Measurements from ENCODE around the gene LRRC2.

LRRC2 gene

DNA sequence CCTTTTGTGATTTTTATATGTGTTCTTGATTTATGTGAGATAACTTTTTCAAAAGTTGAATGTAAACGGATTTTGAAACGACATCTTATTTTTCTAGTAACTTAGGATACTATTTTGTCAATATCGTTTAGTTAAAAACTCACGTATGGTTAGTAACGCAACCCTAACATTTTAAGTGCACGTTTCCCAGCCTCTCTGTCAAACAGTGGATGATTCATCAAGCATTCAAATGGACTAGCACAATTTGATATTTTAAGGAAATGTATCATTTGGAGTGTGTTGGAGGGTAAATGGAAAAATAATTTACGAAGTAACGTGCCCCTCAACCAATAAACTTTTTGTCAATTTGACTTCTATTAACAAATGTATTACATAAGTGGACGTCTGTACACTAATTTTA lies 45.0 kb downstream of the LRRC2 start:
- H3K4me3 ChIP-seq (ENCODE audit: low read depth, low read length) = no peak overlapping the region
- TF ChIP-seq, protein P1, sequence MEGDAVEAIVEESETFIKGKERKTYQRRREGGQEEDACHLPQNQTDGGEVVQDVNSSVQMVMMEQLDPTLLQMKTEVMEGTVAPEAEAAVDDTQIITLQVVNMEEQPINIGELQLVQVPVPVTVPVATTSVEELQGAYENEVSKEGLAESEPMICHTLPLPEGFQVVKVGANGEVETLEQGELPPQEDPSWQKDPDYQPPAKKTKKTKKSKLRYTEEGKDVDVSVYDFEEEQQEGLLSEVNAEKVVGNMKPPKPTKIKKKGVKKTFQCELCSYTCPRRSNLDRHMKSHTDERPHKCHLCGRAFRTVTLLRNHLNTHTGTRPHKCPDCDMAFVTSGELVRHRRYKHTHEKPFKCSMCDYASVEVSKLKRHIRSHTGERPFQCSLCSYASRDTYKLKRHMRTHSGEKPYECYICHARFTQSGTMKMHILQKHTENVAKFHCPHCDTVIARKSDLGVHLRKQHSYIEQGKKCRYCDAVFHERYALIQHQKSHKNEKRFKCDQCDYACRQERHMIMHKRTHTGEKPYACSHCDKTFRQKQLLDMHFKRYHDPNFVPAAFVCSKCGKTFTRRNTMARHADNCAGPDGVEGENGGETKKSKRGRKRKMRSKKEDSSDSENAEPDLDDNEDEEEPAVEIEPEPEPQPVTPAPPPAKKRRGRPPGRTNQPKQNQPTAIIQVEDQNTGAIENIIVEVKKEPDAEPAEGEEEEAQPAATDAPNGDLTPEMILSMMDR (IDR thresholded peaks at IDR 0.05; ENCODE audit: low read depth, low read length) = no peak

DNA sequence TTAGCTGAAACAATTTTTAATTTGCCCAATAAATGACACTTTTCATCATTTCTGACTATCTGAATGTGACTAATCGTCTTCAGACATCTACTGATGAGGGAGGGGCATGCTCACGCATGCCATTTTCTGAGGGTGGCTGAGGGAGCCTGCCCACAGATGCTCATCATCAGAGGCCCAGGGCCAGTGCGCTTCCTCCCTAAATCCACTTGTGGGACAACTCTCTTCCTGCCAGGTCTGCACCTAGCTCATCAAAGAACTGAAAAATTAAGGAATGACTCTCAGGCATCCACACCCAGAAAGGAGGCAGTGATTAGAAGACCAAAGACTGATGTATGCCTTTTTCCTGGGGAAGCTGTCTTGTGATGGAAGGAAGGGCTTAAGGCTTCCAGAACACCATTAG lies 45.6 kb downstream of the LRRC2 start:
- no peak overlapping the region for H3K4me3 ChIP-seq (ENCODE audit: low read depth, low read length)
- TF ChIP-seq, protein P1 (IDR thresholded peaks at IDR 0.05; ENCODE audit: low read depth, low read length) = no peak

DNA sequence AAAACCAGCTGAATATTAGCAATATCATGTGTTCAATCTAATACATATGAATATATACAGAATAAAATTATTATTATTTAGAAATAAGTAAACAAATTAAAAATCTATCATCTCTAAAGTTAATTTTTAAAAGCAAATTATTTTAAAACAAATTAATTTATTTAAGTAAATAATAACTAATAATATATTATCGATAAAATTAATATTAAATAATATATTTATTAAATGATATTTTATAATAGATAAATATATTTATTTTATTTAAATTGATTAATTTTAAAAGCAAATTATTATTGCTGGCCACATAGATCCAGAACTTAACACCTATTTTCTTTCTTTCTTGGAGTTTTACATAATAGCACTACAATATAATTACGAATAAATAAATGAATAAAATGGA lies 46.1 kb downstream of the LRRC2 start:
- H3K4me3 ChIP-seq (ENCODE audit: low read depth, low read length) = no peak overlapping the region
- TF ChIP-seq, protein P1 (IDR thresholded peaks at IDR 0.05; ENCODE audit: low read depth, low read length) = no peak

DNA sequence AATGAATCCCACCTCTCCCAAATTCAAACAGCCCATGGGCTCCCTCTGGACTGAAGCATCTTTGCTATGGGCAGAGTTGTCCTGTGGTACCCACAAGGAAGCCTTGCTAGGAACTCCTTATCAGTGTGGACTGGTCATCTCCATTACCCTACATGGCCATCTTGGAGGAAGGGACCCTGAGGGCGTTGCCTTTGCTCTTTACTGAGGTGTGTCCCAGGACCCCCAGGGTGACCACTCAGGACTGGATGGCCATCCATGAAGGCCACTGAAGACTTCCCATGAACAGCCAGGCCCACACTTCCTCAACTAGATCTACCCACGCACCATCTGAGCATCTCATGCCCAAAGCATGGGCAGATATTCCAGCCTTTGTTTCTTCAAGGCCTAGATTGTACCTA lies 48.3 kb downstream of the LRRC2 start:
- TF ChIP-seq, protein P1 (IDR thresholded peaks at IDR 0.05; ENCODE audit: low read depth, low read length) = no peak
- H3K4me3 ChIP-seq (ENCODE audit: low read depth, low read length) = no peak overlapping the region

DNA sequence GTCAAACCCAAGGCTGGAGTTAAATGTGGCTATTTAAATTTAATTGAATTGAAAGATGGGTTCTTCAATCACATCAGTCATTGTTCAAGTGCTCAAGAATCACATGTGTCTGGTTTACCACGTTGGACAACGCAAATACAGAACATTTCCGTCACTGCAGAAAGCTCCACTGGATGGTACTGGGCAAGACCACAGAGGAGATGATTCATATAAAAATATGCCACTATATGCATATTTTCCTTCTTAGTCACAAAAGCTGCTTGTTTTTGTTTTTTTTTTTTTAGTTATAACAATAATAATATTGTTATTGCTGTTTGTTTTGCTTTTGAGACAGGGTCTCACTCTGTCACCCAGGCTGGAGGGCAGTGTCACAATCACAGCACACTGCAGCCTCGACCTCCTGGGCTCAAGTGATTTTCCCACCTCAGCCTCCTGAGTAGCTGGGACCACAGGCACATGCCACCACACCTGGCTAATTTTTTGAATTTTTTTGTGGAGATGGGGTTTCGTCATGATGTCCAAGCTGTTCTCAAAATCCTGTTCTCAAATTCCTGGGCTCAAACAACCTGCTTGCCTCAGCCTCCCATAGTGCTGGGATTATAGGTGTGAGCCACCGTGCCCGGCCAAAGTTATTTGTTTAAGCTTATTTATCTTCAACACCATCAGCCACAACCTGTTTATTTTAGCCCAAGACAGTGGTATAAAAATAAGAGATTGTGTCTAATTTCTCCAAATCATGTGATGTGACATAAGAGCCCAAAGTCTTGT lies 48.9 kb downstream of the LRRC2 start:
- H3K4me3 ChIP-seq (ENCODE audit: low read depth, low read length) = no peak overlapping the region
- TF ChIP-seq, protein P1 (IDR thresholded peaks at IDR 0.05; ENCODE audit: low read depth, low read length) = no peak

DNA sequence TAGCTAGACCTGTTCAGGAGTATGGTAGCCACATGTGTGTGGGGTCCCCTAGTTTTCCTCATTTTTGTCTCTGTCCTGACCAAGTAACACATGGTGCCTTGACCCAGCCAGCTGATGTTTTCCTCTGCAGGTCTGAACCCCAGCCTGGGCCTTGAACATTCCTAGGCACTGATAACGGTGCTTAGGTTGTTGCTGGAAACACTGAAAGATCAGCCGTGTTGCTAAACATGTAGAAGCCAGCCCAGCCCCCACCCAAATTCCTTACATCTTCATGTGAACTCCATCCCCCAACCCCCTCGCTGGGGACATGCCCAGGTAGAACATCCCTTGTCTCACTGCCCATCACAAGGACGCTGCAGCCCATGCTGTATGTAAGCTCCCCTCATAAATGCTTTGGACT lies 49.6 kb downstream of the LRRC2 start:
- H3K4me3 ChIP-seq (ENCODE audit: low read depth, low read length) = no peak overlapping the region
- TF ChIP-seq, protein P1 (IDR thresholded peaks at IDR 0.05; ENCODE audit: low read depth, low read length) = no peak

DNA sequence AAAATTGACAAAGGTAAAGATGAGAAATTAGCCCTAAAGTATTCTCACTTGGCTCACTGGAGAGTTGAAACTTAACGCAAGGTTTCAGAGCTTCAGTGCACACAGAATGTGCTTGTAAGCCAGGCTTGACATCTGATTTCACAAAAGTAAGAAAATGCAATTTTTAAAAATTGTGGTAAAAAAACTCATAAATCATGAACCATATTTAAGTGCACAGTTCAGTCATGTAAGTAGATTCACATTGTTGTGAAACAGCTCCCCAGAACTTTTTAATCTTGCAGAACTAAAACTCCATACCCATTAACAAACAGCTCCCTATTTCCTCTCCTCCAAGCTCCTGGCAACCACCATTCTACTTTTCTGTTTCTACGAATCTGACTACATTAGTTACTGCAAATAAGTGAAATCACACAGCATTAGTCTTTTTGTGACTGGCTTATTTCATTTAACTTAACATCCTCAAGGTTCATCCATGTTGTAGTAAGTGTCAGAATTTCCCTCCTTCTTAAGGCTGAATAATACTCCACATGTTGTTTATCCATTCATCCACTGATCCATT lies 53.8 kb downstream of the LRRC2 start:
- TF ChIP-seq, protein P1 (IDR thresholded peaks at IDR 0.05; ENCODE audit: low read depth, low read length) = no peak
- no peak overlapping the region for H3K4me3 ChIP-seq (ENCODE audit: low read depth, low read length)
